Memory B cell (primary cell): ENCODE data around the gene CUL4A.

Experiments used
- ATAC-seq: fragments of 150-1000 bp; cut with Tn5 transposase; 2 replicates; pipeline ENCODE4 v1.10.0; 2021; ENCODE audit warnings: low read depth, mild to moderate bottlenecking, moderate library complexity
- DNase-seq, 2 donors: peaks; one replicate each; pipeline ENCODE4 v3.0.0; 2022; ENCODE audit warnings: low spot score in 2 of 2
- H3K27ac Mint-ChIP-seq: one replicate; pipeline ENCODE4 v1.8.0; 2022; ENCODE audit warnings: mild to moderate bottlenecking, moderate library complexity, mixed read lengths
- H3K27me3 Mint-ChIP-seq: one replicate; pipeline ENCODE4 v1.8.0; 2022; ENCODE audit warnings: mixed read lengths
- H3K36me3 Mint-ChIP-seq: one replicate; pipeline ENCODE4 v1.8.0; 2022; ENCODE audit warnings: mild to moderate bottlenecking, mixed read lengths
- H3K4me1 Mint-ChIP-seq: one replicate; pipeline ENCODE4 v1.8.0; 2022; ENCODE audit warnings: mixed read lengths
- H3K4me3 Mint-ChIP-seq: one replicate; pipeline ENCODE4 v1.8.0; 2022; ENCODE audit warnings: mild to moderate bottlenecking, moderate library complexity, mixed read lengths
- H3K9me3 Mint-ChIP-seq: one replicate; pipeline ENCODE4 v1.8.0; 2022; ENCODE audit warnings: mixed read lengths

CUL4A gene

DNA sequence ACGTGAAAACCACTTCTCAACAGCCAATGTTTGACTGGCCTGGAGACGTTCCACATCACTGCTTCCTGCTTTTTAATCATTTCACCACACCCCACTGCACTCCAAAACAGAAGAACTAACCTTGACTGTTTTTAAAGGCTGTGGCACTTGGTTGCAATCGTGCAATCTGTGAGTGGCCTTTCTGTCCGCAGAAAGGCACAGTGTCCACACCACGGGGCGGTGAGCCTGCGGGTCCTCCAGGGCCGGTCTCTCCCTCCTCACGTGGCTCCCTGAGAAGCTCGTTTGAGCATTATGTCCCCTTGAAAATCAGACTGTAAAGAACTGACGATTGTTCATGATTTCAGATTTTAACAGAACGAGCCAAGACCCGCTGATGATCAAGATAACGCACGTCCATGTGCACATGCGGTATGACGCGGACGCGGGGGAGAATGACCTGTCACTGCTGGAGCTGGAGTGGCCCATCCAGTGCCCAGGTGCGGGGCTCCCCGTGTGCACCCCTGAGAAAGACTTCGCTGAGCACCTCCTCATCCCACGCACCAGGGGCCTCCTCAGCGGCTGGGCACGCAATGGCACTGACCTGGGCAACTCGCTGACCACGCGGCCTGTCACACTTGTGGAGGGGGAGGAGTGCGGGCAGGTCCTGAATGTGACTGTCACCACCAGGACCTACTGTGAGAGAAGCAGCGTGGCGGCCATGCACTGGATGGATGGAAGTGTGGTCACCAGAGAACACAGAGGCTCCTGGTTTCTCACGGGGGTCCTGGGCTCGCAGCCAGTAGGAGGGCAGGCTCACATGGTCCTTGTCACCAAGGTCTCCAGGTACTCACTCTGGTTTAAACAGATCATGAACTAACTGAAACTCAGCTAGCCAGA lies 37.9 kb upstream of the CUL4A start:
- Mint-ChIP-seq H3K4me3 (no peak overlapping the region), H3K9me3 (peaks cover 5% of the 10 kb centered on the region), H3K27ac (no peak overlapping the region), H3K36me3 (peaks cover 23% of the 10 kb centered on the region), H3K27me3 (no peaks in the 10 kb centered on the region), H3K4me1 (peaks cover 3% of the 10 kb centered on the region)
- ATAC-seq = no peak
- DNase-seq = no peak

GRCh38 chr13:113172419-113172926 lies 36.9 kb upstream of the CUL4A start:
- no peak for ATAC-seq
- H3K27me3 Mint-ChIP-seq = no peaks in the 10 kb centered on the region
- no peak for DNase-seq
- H3K27ac Mint-ChIP-seq = no peak overlapping the region
- H3K9me3 Mint-ChIP-seq = peaks cover 5% of the 10 kb centered on the region
- H3K36me3 Mint-ChIP-seq = peaks cover 23% of the 10 kb centered on the region
- no peak overlapping the region for H3K4me3 Mint-ChIP-seq
- peaks cover 3% of the 10 kb centered on the region for H3K4me1 Mint-ChIP-seq

GRCh38 chr13:113176280-113176679 lies 33.1 kb upstream of the CUL4A start:
- DNase-seq (no peak), ATAC-seq (peak; percentile 87)
- H3K27ac Mint-ChIP-seq = peak overlapping the region; percentile 89
- H3K27me3 Mint-ChIP-seq = no peaks in the 10 kb centered on the region
- peak overlapping the region; percentile 22 for H3K4me3 Mint-ChIP-seq
- peaks cover 32% of the 10 kb centered on the region for H3K36me3 Mint-ChIP-seq
- peaks cover 1% of the 10 kb centered on the region for H3K9me3 Mint-ChIP-seq
- peaks cover 3% of the 10 kb centered on the region for H3K4me1 Mint-ChIP-seq

GRCh38 chr13:113176822-113177221 lies 32.6 kb upstream of the CUL4A start:
- Mint-ChIP-seq H3K27ac (no peak overlapping the region), H3K36me3 (peaks cover 32% of the 10 kb centered on the region), H3K4me1 (peaks cover 3% of the 10 kb centered on the region), H3K4me3 (no peak overlapping the region), H3K27me3 (no peaks in the 10 kb centered on the region), H3K9me3 (peaks cover 1% of the 10 kb centered on the region)
- DNase-seq = no peak
- no peak for ATAC-seq

GRCh38 chr13:113178070-113178895 lies 31.1 kb upstream of the CUL4A start:
- H3K36me3 Mint-ChIP-seq = peaks cover 28% of the 10 kb centered on the region
- no peak overlapping the region for H3K27ac Mint-ChIP-seq
- DNase-seq (no peak), ATAC-seq (no peak)
- H3K27me3 Mint-ChIP-seq = no peaks in the 10 kb centered on the region
- H3K4me1 Mint-ChIP-seq = peaks cover 3% of the 10 kb centered on the region
- H3K9me3 Mint-ChIP-seq = peaks cover 1% of the 10 kb centered on the region
- H3K4me3 Mint-ChIP-seq = no peak overlapping the region

DNA sequence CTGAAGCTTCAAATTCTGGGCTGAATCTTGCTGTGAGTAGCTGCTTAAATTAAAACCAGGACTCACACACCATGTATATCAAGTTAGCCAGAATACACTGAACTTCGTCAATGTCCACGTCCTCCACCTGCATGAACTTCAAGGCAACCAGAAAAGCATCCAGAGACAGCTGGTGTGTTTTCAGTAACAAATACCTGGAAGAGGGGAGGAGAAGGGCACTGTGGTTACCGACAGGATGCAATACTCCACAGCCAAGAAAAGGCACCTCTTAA lies 30.6 kb upstream of the CUL4A start:
- H3K36me3 Mint-ChIP-seq = peaks cover 31% of the 10 kb centered on the region

DNA sequence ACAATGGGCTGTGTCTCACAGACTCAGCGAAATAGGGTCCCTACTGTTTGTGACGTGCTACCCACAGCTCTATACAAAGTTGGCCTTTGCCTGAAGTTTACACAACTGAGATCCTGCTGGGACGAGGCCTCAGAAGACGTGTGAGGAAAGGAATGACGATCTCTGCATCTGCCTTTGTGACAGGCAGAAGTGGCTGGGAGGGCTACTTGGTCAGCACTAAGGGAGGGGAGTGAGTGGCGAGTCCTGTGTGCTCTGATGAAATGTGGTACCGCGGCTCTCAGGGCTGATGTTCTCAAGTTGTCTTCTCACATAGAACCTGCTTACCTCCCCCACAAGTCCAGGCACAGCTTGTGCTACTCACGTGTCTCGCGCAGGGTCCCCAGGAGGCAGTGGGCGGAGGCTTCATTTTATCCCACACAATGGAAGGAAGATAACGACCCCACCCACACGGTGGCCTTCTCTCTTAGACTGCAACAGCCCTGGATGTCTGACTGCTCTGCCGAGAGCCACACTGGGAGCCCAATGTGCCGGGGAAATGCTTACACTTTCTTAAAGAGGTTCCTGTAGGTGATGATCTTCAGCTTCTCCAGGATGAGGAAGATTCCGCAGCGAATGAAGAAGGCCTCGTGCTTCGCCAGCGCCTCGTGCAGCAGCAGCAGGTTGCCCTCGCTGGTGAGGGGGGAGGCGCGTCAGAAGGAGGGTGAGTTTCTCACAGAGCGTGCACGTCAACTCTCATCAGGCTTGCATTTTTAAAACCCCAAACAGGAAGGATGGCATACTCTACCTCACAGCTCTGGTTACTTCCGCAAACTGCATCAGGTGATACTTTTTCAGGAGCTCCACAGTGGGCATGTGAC lies 29.8 kb upstream of the CUL4A start:
- H3K27me3 Mint-ChIP-seq = no peaks in the 10 kb centered on the region
- peak overlapping the region; percentile 63 for H3K27ac Mint-ChIP-seq
- H3K4me3 Mint-ChIP-seq = no peak overlapping the region
- H3K4me1 Mint-ChIP-seq = peaks cover 3% of the 10 kb centered on the region
- H3K9me3 Mint-ChIP-seq = peaks cover 1% of the 10 kb centered on the region
- no peak for DNase-seq
- no peak for ATAC-seq
- H3K36me3 Mint-ChIP-seq = peaks cover 31% of the 10 kb centered on the region

More for the DNA sequence above, 30.6 kb upstream of the CUL4A start:
- Mint-ChIP-seq H3K27ac (no peak overlapping the region), H3K27me3 (no peaks in the 10 kb centered on the region), H3K9me3 (peaks cover 1% of the 10 kb centered on the region), H3K4me1 (peaks cover 3% of the 10 kb centered on the region), H3K4me3 (no peak overlapping the region)
- no peak for ATAC-seq
- no peak for DNase-seq

DNA sequence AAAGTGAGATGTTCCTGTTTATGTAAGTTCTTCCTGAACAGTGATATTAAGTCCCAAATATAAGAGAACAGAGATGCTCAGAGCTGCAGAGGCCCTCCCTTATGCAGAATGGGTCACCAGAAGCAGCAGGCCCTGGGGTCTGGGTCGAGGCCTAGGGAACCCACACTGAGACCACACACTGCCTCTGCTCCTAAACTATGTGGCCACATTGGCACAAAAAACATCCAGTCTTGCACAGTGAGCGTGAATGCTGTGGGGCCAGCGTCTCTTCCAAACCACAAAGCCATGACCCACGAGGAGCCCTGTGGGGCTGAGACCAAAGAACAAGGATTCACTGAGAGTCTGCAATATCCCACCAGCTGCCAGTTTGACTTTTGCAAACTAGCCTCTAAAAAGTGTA lies 27.4 kb upstream of the CUL4A start:
- H3K27me3 Mint-ChIP-seq = no peaks in the 10 kb centered on the region
- no peak overlapping the region for H3K27ac Mint-ChIP-seq
- H3K9me3 Mint-ChIP-seq = no peaks in the 10 kb centered on the region
- DNase-seq (no peak), ATAC-seq (no peak)
- H3K4me3 Mint-ChIP-seq = no peak overlapping the region
- H3K4me1 Mint-ChIP-seq = peaks cover 7% of the 10 kb centered on the region
- peaks cover 24% of the 10 kb centered on the region for H3K36me3 Mint-ChIP-seq

DNA sequence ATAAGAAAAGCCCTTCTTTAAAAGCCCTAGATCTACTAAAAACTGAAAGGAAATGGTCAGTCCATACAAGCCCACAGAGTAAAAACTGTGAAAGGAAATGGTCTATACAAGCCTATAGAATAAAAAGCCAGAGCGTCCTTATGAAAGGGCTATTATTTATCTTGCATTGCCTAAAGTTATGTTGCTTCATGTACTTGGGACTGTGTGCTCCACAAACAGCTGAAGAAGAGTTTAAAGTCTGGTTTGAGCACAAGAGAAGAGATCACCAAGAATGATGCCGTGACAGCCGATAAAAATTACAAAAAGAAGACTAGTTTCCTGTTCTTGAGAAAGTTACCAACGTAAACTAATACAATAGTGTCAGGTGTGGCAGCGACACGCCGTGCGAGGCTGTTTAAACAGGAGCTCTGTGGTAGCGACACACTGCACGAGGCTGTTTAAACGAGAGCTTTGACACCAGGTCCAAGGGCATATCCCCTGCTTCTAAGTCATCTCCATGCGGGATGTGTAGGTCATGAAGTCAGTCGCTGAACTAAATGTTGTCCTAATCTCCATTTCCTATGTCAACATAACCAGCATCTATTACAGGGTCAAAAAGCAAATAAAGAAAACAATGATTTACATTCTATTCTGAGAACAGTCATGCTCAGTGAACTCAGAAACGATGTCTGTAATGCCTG lies 25.8 kb upstream of the CUL4A start:
- Mint-ChIP-seq H3K4me3 (no peak overlapping the region), H3K4me1 (peaks cover 7% of the 10 kb centered on the region), H3K27me3 (no peaks in the 10 kb centered on the region), H3K36me3 (peaks cover 25% of the 10 kb centered on the region), H3K9me3 (no peaks in the 10 kb centered on the region), H3K27ac (no peak overlapping the region)
- ATAC-seq = no peak
- DNase-seq = no peak

GRCh38 chr13:113184568-113185440 lies 24.6 kb upstream of the CUL4A start:
- DNase-seq = no peak
- Mint-ChIP-seq H3K36me3 (peaks cover 27% of the 10 kb centered on the region), H3K4me1 (peaks cover 7% of the 10 kb centered on the region), H3K27ac (peak overlapping the region; percentile 41), H3K9me3 (no peaks in the 10 kb centered on the region), H3K4me3 (peak overlapping the region; percentile 8), H3K27me3 (no peaks in the 10 kb centered on the region)
- no peak for ATAC-seq

DNA sequence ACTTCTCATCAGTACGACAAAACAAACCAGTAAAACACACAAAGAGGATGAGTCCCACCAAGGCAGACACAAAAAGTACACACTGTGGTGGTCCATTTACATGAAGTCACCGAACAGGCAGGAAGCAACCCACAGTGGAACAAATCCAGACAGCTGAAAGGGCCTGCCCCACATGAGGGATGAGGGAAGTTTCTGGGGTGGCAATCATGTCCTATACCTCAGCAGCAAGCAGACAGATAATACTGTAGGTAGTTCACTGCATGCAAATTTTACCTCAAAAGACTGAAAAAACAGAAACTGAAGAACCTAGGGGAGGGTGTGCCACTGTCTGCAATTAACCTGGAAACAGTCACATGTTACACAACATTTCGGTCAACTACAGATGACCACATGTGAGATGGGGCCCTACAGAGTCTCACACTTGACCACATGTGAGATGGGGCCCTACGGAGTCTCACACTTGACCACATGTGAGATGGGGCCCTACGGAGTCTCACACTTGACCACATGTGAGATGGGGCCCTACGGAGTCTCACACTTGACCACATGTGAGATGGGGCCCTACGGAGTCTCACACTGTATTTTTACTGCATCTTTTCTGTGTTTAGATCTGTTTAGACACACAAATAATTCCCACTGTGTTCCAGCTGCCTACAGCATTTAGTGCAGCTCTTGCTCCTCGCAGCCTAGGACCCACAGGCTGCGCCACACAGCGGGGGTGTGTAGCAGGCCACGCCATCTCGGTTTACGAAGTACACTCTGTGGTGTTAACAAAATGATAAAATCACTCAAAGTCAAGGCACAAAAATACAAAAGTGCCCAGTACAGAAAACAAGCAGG lies 23.1 kb upstream of the CUL4A start:
- peak; percentile 38 for ATAC-seq
- Mint-ChIP-seq H3K36me3 (peaks cover 29% of the 10 kb centered on the region), H3K27ac (peak overlapping the region; percentile 68)

GRCh38 chr13:113187263-113187669 lies 22.1 kb upstream of the CUL4A start:
- H3K36me3 Mint-ChIP-seq = peaks cover 31% of the 10 kb centered on the region

More for the DNA sequence above, 23.1 kb upstream of the CUL4A start:
- no peak for DNase-seq
- no peak overlapping the region for H3K4me3 Mint-ChIP-seq
- peaks cover 7% of the 10 kb centered on the region for H3K4me1 Mint-ChIP-seq
- no peaks in the 10 kb centered on the region for H3K9me3 Mint-ChIP-seq
- no peaks in the 10 kb centered on the region for H3K27me3 Mint-ChIP-seq

More at GRCh38 chr13:113187263-113187669, 22.1 kb upstream of the CUL4A start:
- peak overlapping the region; percentile 7 for H3K27ac Mint-ChIP-seq
- no peak for ATAC-seq
- no peak for DNase-seq
- peaks cover 7% of the 10 kb centered on the region for H3K4me1 Mint-ChIP-seq
- no peaks in the 10 kb centered on the region for H3K9me3 Mint-ChIP-seq
- no peak overlapping the region for H3K4me3 Mint-ChIP-seq
- H3K27me3 Mint-ChIP-seq = no peaks in the 10 kb centered on the region
